ENCODE data around the gene ANKRD26.

The ANKRD26 gene

DNA sequence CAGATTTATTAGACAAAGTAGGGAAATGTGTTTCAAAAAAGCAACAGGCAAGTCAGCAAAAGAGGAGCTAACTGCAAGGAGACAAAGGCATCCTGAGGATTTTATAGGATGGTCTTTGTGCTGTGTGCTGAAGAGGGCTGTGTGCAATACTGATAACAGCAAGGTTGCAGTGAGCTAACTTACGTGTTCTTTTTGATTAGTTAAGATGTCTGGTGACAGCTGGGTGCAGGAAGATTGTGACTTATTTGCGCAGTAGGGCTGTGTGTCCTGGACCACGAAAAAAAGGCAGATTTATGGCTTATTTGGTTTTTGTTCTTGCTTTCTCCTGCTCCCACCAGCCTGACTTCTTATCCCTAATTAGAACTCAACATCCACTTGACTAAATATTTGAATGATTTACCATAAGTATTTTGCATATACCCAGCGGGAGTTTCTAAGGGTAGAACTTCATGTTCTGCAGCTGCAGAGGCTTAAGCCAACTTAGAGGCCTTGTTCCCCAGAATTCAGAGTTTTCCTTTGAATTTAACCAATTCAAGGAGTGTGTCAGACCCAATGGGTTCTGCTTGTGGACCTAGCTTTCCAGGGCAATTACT, 119.0 kb downstream of the ANKRD26 start:
- no peaks in the 10 kb centered on the region for H3K36me3 ChIP-seq (ENCODE audit: insufficient read depth, low read length)
- peaks cover 5% of the 10 kb centered on the region; the same call in 1 of the 2 replicates for H3K9me3 ChIP-seq (ENCODE audit: control insufficient read depth, insufficient read depth, low read length)
- no peak overlapping the region for H3K9ac ChIP-seq (ENCODE audit: low read depth, low read length)
- H3K4me1 ChIP-seq (ENCODE audit: insufficient read depth, low read length), result 0 out of 2 replicates have a peak, but pooled peaks cover 4% of the 10 kb centered on the region

DNA sequence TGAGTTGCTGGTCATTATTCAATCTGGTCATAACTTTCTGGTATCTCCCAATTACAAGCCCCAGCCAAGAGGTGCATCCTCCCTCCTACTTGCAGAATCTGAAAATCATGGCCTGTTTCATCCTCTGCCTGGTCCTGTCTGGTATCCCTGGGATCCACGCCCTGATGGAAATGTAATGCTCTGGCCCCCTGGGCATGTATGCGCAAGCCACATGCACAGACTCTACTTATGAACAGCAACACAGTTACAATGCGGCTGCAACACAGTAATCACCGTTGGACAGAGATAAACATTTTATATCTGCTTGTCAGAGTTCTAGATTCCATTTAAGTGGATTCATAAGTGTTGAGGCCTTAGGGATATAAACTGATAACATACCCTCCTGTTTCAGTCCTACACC, 121.8 kb downstream of the ANKRD26 start:
- Histone ChIP-seq H3K4me1 (ENCODE audit: insufficient read depth, low read length) (0 out of 2 replicates have a peak, but pooled peaks cover 4% of the 10 kb centered on the region), H3K9me3 (ENCODE audit: control insufficient read depth, insufficient read depth, low read length) (peaks cover 5% of the 10 kb centered on the region; the same call in 1 of the 2 replicates), H3K36me3 (ENCODE audit: insufficient read depth, low read length) (no peaks in the 10 kb centered on the region), H3K9ac (ENCODE audit: low read depth, low read length) (no peak overlapping the region)

DNA sequence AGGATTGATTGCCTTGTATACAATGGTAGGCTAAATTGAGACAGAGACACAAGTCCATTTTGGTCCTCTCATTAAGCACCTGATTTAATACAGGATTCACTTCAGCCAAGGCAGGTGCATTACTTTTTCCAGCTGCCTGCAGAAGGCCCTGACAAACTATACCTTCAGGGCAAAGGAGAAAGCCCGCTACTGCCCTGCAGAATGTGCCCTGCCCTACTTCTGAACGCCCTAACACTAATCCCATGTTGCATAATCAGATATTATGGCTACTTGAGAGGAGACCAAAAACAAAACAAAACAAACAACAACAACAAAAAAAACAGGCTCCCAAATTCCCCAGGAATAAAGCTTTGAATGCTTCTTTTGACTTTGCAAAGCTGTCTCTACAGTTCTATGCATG, 122.7 kb downstream of the ANKRD26 start:
- 0 out of 2 replicates have a peak, but pooled peaks cover 4% of the 10 kb centered on the region for H3K4me1 ChIP-seq (ENCODE audit: insufficient read depth, low read length)
- no peak overlapping the region for H3K9ac ChIP-seq (ENCODE audit: low read depth, low read length)
- H3K36me3 ChIP-seq (ENCODE audit: insufficient read depth, low read length), result no peaks in the 10 kb centered on the region
- peaks cover 5% of the 10 kb centered on the region; the same call in 1 of the 2 replicates for H3K9me3 ChIP-seq (ENCODE audit: control insufficient read depth, insufficient read depth, low read length)

DNA sequence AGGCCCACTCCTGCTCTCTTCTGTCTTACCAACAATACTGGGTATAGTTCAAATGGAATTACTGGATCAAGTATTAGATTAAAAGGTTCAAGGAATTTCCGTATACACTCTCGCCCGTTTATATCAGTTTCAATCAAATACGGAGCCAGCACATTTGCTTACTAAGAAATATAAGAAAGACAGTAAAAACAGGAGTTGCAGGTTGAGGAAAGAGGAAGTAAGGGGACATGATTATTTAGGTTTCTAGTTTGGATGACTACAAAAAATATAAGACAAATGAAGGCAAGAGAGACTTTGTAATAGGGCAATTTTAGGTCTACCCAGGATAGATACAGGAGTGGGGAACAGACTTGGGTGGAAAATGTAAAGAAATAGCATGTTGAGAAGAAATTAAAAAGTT, 129.6 kb downstream of the ANKRD26 start:
- H3K9ac ChIP-seq (ENCODE audit: low read depth, low read length), result no peak overlapping the region

DNA sequence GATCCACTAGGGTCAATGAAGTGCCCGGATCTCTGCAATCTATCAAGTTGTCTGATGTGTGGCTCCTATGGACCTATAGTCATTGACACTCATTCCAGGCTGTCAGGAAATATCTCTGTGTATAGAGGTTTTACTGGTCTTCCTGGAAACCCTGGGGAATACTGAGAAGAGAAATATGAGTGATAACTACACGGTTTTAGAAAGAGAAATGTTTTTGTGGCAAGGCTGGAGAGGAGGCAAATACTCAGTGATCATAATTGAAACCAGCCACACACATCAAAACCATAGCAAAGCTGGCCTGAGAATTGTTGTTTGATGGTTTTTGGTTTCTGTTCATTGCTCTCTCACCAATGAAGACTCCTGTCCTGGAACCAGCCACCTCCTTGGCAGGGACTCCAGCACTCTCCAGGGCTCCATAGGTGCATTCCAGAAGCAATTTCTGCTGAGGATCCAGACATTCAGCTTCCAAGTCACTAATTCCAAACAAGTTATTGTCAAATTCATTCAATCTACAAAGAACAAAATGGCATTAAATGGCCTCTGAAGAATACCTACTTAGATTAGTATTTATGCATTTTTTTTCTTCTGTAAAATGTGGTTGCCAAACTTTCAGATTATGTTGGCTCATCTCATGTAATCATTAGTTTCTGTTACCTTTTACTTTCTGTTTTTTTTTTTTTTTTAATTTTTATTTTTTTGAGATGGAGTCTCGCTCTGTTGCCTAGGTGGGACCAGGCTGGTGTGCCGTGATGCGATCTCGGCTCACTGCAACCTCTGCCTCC, 131.0 kb downstream of the ANKRD26 start:
- no peaks in the 10 kb centered on the region for H3K36me3 ChIP-seq (ENCODE audit: insufficient read depth, low read length)
- H3K4me1 ChIP-seq (ENCODE audit: insufficient read depth, low read length), result no peaks in the 10 kb centered on the region
- no peaks in the 10 kb centered on the region; the same call in 1 of the 2 replicates for H3K9me3 ChIP-seq (ENCODE audit: control insufficient read depth, insufficient read depth, low read length)
- no peak overlapping the region for H3K9ac ChIP-seq (ENCODE audit: low read depth, low read length)

More for the DNA sequence above, 129.6 kb downstream of the ANKRD26 start:
- no peaks in the 10 kb centered on the region for H3K36me3 ChIP-seq (ENCODE audit: insufficient read depth, low read length)
- H3K4me1 ChIP-seq (ENCODE audit: insufficient read depth, low read length), result no peaks in the 10 kb centered on the region
- H3K9me3 ChIP-seq (ENCODE audit: control insufficient read depth, insufficient read depth, low read length), result no peaks in the 10 kb centered on the region

DNA sequence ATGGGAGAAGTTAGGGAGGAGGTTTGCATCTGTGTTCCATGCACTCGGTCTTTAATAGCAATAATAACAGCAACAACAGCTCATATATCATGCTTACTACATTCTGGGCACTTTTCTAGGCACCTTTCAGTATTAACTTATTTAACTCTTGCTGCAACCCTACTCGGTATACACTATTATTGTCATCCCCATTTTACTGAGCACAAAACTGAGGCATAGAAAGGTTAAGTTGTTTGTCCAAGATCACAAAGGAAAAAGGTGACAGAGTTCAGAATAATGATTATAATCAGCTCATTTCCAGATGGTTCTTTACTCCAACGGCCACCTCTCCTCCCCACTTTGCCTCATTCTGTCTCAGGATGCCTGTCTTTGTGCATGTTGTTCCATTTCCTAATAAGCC, 137.5 kb downstream of the ANKRD26 start:
- H3K36me3 ChIP-seq (ENCODE audit: insufficient read depth, low read length), result no peaks in the 10 kb centered on the region
- no peaks in the 10 kb centered on the region; the same call in 1 of the 2 replicates for H3K9me3 ChIP-seq (ENCODE audit: control insufficient read depth, insufficient read depth, low read length)
- H3K4me1 ChIP-seq (ENCODE audit: insufficient read depth, low read length), result no peaks in the 10 kb centered on the region
- no peak overlapping the region for H3K9ac ChIP-seq (ENCODE audit: low read depth, low read length)

DNA sequence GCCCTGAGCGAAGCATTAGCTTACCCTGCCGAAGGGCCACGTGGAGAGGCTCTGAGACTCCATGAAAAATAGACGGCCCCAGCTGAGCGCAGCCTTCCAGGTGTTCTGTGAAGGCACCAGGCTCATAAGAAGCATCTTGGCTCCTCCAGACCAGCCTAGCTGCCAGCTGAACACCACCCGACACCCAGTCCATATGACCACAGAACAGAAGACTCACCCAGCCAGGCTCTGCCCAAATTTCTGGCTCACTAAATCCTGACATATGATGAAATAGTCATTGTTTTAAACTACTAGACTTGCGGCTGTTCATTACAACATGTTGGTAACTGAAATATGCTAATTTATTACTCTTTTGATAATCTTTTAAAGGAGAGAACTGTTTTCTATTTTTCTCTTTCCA, 140.0 kb downstream of the ANKRD26 start:
- H3K9ac ChIP-seq (ENCODE audit: low read depth, low read length), result no peak overlapping the region
- no peaks in the 10 kb centered on the region for H3K4me1 ChIP-seq (ENCODE audit: insufficient read depth, low read length)
- no peaks in the 10 kb centered on the region for H3K36me3 ChIP-seq (ENCODE audit: insufficient read depth, low read length)
- H3K9me3 ChIP-seq (ENCODE audit: control insufficient read depth, insufficient read depth, low read length), result no peaks in the 10 kb centered on the region; the same call in 1 of the 2 replicates

DNA sequence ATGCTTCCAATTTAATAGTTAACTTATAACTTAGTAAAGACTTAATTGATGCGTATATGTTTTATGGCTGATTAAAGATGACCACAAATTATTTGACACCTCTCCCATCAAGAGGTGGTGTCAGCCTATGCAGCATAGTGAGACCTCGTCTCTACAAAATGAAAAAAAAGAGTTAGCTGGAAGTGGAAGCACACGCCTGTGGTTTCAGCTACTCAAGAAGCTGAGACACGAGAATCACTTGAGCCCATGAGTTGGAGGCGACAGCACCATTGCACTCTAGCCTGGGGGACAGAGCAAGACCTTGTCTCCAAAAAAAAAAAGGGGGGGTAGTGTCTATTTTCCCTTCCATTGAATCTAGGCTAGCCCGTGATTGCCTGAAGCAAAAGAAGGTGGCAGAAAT, 140.5 kb downstream of the ANKRD26 start:
- no peaks in the 10 kb centered on the region for H3K36me3 ChIP-seq (ENCODE audit: insufficient read depth, low read length)
- no peaks in the 10 kb centered on the region for H3K4me1 ChIP-seq (ENCODE audit: insufficient read depth, low read length)
- no peaks in the 10 kb centered on the region; the same call in 1 of the 2 replicates for H3K9me3 ChIP-seq (ENCODE audit: control insufficient read depth, insufficient read depth, low read length)
- no peak overlapping the region for H3K9ac ChIP-seq (ENCODE audit: low read depth, low read length)

Data from ES-I3 (cell line).